A673 (cell line): Measurements from ENCODE around the gene ANGPTL3. TPM values are rescaled to one million over a fixed set of nuclear protein-coding genes. Genes with fewer than 3 reads are reported as not detected.

Experiments
- BruUV-seq: library from RNA; stranded (reverse); fragments of 400-500 nt; replicated peaks from 2 replicates; lab custom pipeline; 2021; lab: Mats Ljungman, UMichigan
- CTCF ChIA-PET: fragments of 300-600 bp; sonication (Branson Sonifier 250); formaldehyde crosslinking; loops from one replicate; lab custom pipeline; 2022; ENCODE audit warnings: antibody characterized with exemption; lab: Charles Lee
- POLR2A ChIA-PET: fragments of 300-600 bp; sonication (Branson Sonifier 250); formaldehyde crosslinking; loops from one replicate; lab custom pipeline; 2022; ENCODE audit warnings: antibody characterized with exemption; ENCODE audit not compliant: low non-redundant PET; lab: Charles Lee
- DNase-seq: peaks from one replicate; pipeline ENCODE4 v3.0.0-alpha.2; 2015; ENCODE audit warnings: low spot score
- H3K27ac ChIP-seq: fragments of 200-600 bp; sonication (generic); 2 replicates; pipeline ENCODE4 v1.5.1; 2016; ENCODE audit warnings: mixed run types, low read depth, mild to moderate bottlenecking, mixed read lengths, antibody characterized with exemption, low read length; ENCODE audit not compliant: poor library complexity, severe bottlenecking
- H3K27me3 ChIP-seq: fragments of 200-600 bp; sonication (generic); replicated peaks from 2 replicates; pipeline ENCODE4 v1.6.1; 2017; ENCODE audit warnings: mixed run types, low read depth, mild to moderate bottlenecking, mixed read lengths, antibody characterized with exemption, low read length; ENCODE audit not compliant: insufficient read depth, poor library complexity
- H3K36me3 ChIP-seq: fragments of 200-600 bp; sonication (generic); 2 replicates; pipeline ENCODE4 v1.6.1; 2016; ENCODE audit warnings: mixed run types, mild to moderate bottlenecking, mixed read lengths, antibody characterized with exemption, low read length; ENCODE audit not compliant: insufficient read depth, poor library complexity, severe bottlenecking
- H3K4me1 ChIP-seq: fragments of 200-600 bp; sonication (generic); 2 replicates; pipeline ENCODE4 v1.6.1; 2017; ENCODE audit warnings: mixed run types, mild to moderate bottlenecking, mixed read lengths, antibody characterized with exemption, low read length; ENCODE audit not compliant: insufficient read depth, poor library complexity, severe bottlenecking
- H3K4me3 ChIP-seq: fragments of 200-600 bp; sonication (generic); 2 replicates; pipeline ENCODE4 v1.5.1; 2016; ENCODE audit warnings: low read depth, mixed run types, mild to moderate bottlenecking, mixed read lengths, low read length; ENCODE audit not compliant: poor library complexity, severe bottlenecking
- H3K9me3 ChIP-seq: fragments of 200-600 bp; sonication (generic); 2 replicates; pipeline ENCODE4 v1.6.1; 2016; ENCODE audit warnings: mixed run types, low read depth, mild to moderate bottlenecking, mixed read lengths, antibody characterized with exemption, low read length; ENCODE audit not compliant: poor library complexity, severe bottlenecking
- CTCF ChIP-seq: fragments of 300-800, 200-600 bp; sonication (generic); conservative IDR thresholded peaks from 2 replicates; pipeline ENCODE4 v1.5.1; 2017; ENCODE audit warnings: low read depth, mild to moderate bottlenecking, antibody characterized with exemption, low read length, moderate library complexity, mixed read lengths
- EZH2 ChIP-seq: fragments of 200-600 bp; sonication (generic); IDR thresholded peaks from 2 replicates; pipeline ENCODE4 v1.6.1; 2017; ENCODE audit warnings: borderline replicate concordance, low read depth, mild to moderate bottlenecking, mixed read lengths, antibody characterized with exemption, low read length; ENCODE audit not compliant: poor library complexity, severe bottlenecking
- intact Hi-C: fragments of 100-400 bp; cut with micrococcal nuclease; formaldehyde crosslinking; loops from one replicate; pipeline ENCODE4 v1.10.0; 2022; ENCODE audit not compliant: unreplicated experiment
- total RNA-seq: library from RNA; stranded (reverse); gene quantifications from 2 replicates; pipeline ENCODE4 v1.2.3, GENCODE V29; 2021

Gene ANGPTL3
- total RNA-seq, 1 experiment from 2014 or later: not detected

GRCh38 chr1:62612770-62613169 lies 15.4 kb downstream of the ANGPTL3 start:
- Histone ChIP-seq H3K9me3 (no peaks in the 10 kb centered on the region), H3K36me3 (no peaks in the 10 kb centered on the region), H3K4me1 (no peaks in the 10 kb centered on the region), H3K27me3 (no peaks in the 10 kb centered on the region), H3K27ac (no peak overlapping the region), H3K4me3 (no peak overlapping the region)
- intact Hi-C loops: no loop called here
- no peak for TF ChIP-seq CTCF
- POLR2A ChIA-PET: no interaction called here
- DNase-seq: no peak
- no TSS peak for BruUV-seq
- CTCF ChIA-PET: no interaction called here

- H3K27ac ChIP-seq: no peak overlapping the region
- POLR2A ChIA-PET: no interaction called here
Measured at GRCh38 chr1:62613325-62613727, 16.0 kb downstream of the ANGPTL3 start.

DNA sequence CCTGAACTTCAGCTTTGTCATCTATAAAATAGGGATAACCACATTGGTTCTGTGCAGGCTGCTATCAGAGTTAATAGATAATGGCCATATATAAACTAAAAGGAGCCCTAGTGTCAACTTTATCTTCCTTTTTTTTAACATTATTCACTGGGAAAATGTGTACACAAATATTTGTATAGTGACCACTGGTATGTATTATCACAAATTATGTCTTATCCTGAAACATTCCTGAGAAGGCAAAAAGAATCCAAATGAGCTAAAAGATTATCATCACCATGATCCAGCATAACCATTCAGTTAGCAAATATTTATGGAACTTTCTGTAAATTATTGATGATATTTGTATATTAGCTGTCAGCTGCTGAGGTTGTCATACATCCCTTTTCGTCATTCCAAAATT lies 16.6 kb downstream of the ANGPTL3 start:
- no peaks in the 10 kb centered on the region for H3K4me1 ChIP-seq
- BruUV-seq: no TSS peak
- ChIA-PET CTCF (no interaction called here), POLR2A (no interaction called here)
- intact Hi-C loops: no loop called here
- no peak for TF ChIP-seq EZH2
- DNase-seq: no peak
- H3K27me3 ChIP-seq: no peaks in the 10 kb centered on the region
- H3K9me3 ChIP-seq: no peaks in the 10 kb centered on the region
- peaks cover 6% of the 10 kb centered on the region for H3K36me3 ChIP-seq
- H3K27ac ChIP-seq: no peak overlapping the region
- H3K4me3 ChIP-seq: no peak overlapping the region

More at GRCh38 chr1:62613325-62613727, 16.0 kb downstream of the ANGPTL3 start:
- Histone ChIP-seq H3K9me3 (no peaks in the 10 kb centered on the region), H3K27me3 (no peaks in the 10 kb centered on the region), H3K4me3 (no peak overlapping the region), H3K36me3 (peaks cover 3% of the 10 kb centered on the region), H3K4me1 (no peaks in the 10 kb centered on the region)
- CTCF ChIA-PET: no interaction called here
- intact Hi-C loops: no loop called here
- no TSS peak for BruUV-seq
- no peak for DNase-seq
- TF ChIP-seq EZH2 (no peak), CTCF (no peak)

GRCh38 chr1:62621907-62622306 lies 24.6 kb downstream of the ANGPTL3 start:
- no TSS peak for BruUV-seq
- DNase-seq: peak; percentile 70

More at GRCh38 chr1:62621907-62622306, 24.6 kb downstream of the ANGPTL3 start:
- no peaks in the 10 kb centered on the region for H3K27me3 ChIP-seq
- H3K4me1 ChIP-seq: peaks cover 21% of the 10 kb centered on the region
- POLR2A ChIA-PET: no interaction called here
- TF ChIP-seq CTCF (no peak), EZH2 (no peak)
- H3K4me3 ChIP-seq: no peak overlapping the region
- peaks cover 6% of the 10 kb centered on the region for H3K36me3 ChIP-seq
- intact Hi-C loops: no loop called here
- no peak overlapping the region for H3K27ac ChIP-seq
- H3K9me3 ChIP-seq: no peaks in the 10 kb centered on the region
- CTCF ChIA-PET: no interaction called here
